ENCODE results near the gene FAT2. TPM values are rescaled to one million over a fixed set of nuclear protein-coding genes. Genes with fewer than 3 reads are reported as not detected.

FAT2 gene
- total and polyA plus RNA-seq, 10 of the 15 experiments (the other 5 are each of a cell fraction or from before 2014, with no cell fraction given), result 0.01 to 0.06 (median 0.03) TPM; not detected in 3

GRCh38 chr5:151574444-151574996 lies 16.6 kb downstream of the FAT2 start:
- H3K27ac ChIP-seq (ENCODE audit: control insufficient read depth, insufficient read depth), result no peak overlapping the region
- H3K36me3 ChIP-seq (ENCODE audit: control insufficient read depth in 2 of 2, insufficient read depth in 2 of 2, low read length in 1 of 2), result no peaks in the 10 kb centered on the region
- no peaks in the 10 kb centered on the region for H3K9me3 ChIP-seq (replicated peaks; ENCODE audit: control insufficient read depth, insufficient read depth, low read length)
- ChIA-PET POLR2A (no interaction called here), RAD21 (ENCODE audit: unreplicated experiment) (no interaction called here), SMC1A (ENCODE audit: uncharacterized antibody, unreplicated experiment) (no interaction called here), CTCF (no interaction called here)
- BruUV-seq (replicated peaks), result no TSS peak
- TF ChIP-seq NBN (IDR thresholded peaks at IDR 0.05) (no peak), STAT3 (IDR thresholded peaks at IDR 0.05; ENCODE audit: low read depth, low read length) (no peak), BCLAF1 (IDR thresholded peaks at IDR 0.05) (no peak), SIX5 (IDR thresholded peaks at IDR 0.05; ENCODE audit: low read depth, low read length, severe bottlenecking) (no peak), SIN3A (IDR thresholded peaks at IDR 0.05; ENCODE audit: low read depth, low read length) (no peak), SMAD5 (IDR thresholded peaks at IDR 0.05; ENCODE audit: low read depth) (no peak), NRF1 (conservative IDR thresholded peaks at IDR 0.05; ENCODE audit: low read depth, low read length) (no peak), BCL11A (IDR thresholded peaks at IDR 0.05; ENCODE audit: low read depth, low read length) (no peak)
- H4K20me1 ChIP-seq (ENCODE audit: control insufficient read depth, insufficient read depth), result no peaks in the 10 kb centered on the region
- H3K79me2 ChIP-seq (ENCODE audit: control insufficient read depth, insufficient read depth, low read length), result no peaks in the 10 kb centered on the region
- no peak overlapping the region for H3K9ac ChIP-seq (ENCODE audit: control insufficient read depth, insufficient read depth, low read length)
- no peak for DNase-seq (ENCODE audit: low read depth, low spot score)
- H2AFZ ChIP-seq (ENCODE audit: control insufficient read depth, low read depth, low read length), result no peak overlapping the region
- intact Hi-C loops (cut with micrococcal nuclease; ENCODE audit: unreplicated experiment), result no loop called here
- H3K4me3 ChIP-seq, result no peak overlapping the region
- H3K4me1 ChIP-seq (ENCODE audit: control insufficient read depth, insufficient read depth, low read length), result no peaks in the 10 kb centered on the region
- WGBS (ENCODE audit: insufficient coverage, insufficient replicate concordance, low lambda C conversion rate, missing lambda C conversion rate), result 89% methylated on average over 1 of the region's 1 CpG
- in situ Hi-C loops (cut with MboI), result no loop called here
- H3K4me2 ChIP-seq (ENCODE audit: control insufficient read depth, insufficient read depth), result no peak overlapping the region
- H3K27me3 ChIP-seq (replicated peaks in 1 of 2; ENCODE audit: control insufficient read depth in 2 of 2, insufficient read depth in 2 of 2, low read length in 1 of 2), result peaks cover 2 to 3% of the 10 kb centered on the region in 2 experiments; a peak in 3 of 4 replicates
- ATAC-seq, result no peak
- no peak for FAIRE-seq
